ENCODE data around the gene SMIM36.
"Not testable (repeated sequence)": the region's sequence is repeated elsewhere in the genome, so short reads cannot be mapped to it uniquely, and the experiment has no call there.

The SMIM36 gene

DNA sequence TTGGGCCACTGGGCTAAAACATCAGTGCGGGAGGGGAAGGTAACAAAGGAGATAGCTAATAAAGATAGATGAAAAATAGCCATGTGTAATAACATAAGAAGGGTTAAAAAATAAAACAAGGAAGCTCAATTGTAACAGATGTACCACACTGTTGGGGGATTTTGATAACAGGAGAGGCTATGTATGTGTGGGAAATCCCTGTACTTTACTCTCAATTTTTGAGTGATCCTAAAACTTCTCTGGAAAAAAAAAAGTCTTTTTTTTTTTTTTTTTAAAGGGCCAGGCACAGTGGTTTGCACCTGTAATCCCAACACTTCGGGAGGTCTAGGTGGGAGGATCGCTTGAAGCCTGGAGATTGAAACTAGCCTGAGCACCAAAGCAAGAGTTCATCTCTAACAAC, 87.7 kb downstream of the SMIM36 start:
- no peak overlapping the region for H3K23ac ChIP-seq (ENCODE audit: low read length)
- H3K56ac ChIP-seq (ENCODE audit: low read length) = no peak overlapping the region
- no peak overlapping the region for H3K18ac ChIP-seq (ENCODE audit: low read length)
- H4K5ac ChIP-seq (ENCODE audit: low read length) = no peak overlapping the region
- no peak overlapping the region for H3K4me3 ChIP-seq (ENCODE audit: low read length)
- no peaks in the 10 kb centered on the region for H3K27me3 ChIP-seq (ENCODE audit: insufficient read depth, low read length, poor library complexity)
- no peak overlapping the region for H2BK120ac ChIP-seq (ENCODE audit: low read depth, low read length)
- no peak overlapping the region for H3K4me2 ChIP-seq (ENCODE audit: low read length)
- H3K27ac ChIP-seq (ENCODE audit: low read depth, low read length) = no peak overlapping the region
- H3K4ac ChIP-seq (ENCODE audit: low read depth, low read length) = no peak overlapping the region
- H3K4me1 ChIP-seq (ENCODE audit: control insufficient read depth, low read depth, low read length) = peaks cover 3% of the 10 kb centered on the region
- WGBS (ENCODE audit: extremely low coverage, insufficient coverage, low lambda C conversion rate) = no CpG with 5 or more reads among the region's 3 CpGs
- H3K36me3 ChIP-seq (ENCODE audit: control insufficient read depth, insufficient read depth, low read length) = no peaks in the 10 kb centered on the region
- peaks cover 17% of the 10 kb centered on the region for H3K79me2 ChIP-seq (ENCODE audit: control insufficient read depth, insufficient read depth, low read length)
- H2BK15ac ChIP-seq (replicated peaks; ENCODE audit: low read depth) = no peak overlapping the region
- no peak overlapping the region for H3K9ac ChIP-seq (ENCODE audit: low read length)
- H2AK5ac ChIP-seq (ENCODE audit: low read length) = no peak overlapping the region
- H4K8ac ChIP-seq (ENCODE audit: low read depth, low read length) = no peak overlapping the region
- H2BK5ac ChIP-seq (ENCODE audit: low read length) = no peak overlapping the region
- H3K79me1 ChIP-seq (ENCODE audit: low read length) = peaks cover 11% of the 10 kb centered on the region
- no peak for DNase-seq

DNA sequence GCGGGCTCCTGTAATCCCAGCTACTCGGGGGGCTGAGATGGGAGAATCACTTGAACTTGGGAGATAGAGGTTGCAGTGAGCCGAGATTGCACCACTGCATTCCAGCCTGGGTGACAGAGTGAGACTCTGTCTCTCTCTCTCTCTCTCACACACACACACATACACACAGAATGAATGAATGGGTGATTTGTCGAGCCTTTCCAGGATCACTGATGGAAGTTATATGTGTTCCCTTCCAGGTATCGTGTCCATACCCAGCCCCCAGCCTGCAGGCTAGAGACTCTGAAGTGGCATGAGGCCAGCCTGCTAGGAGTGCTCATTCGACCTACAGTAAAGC, 88.5 kb downstream of the SMIM36 start:
- not testable (repeated sequence) for H4K5ac ChIP-seq (ENCODE audit: low read length); H2AK5ac ChIP-seq (ENCODE audit: low read length); H4K8ac ChIP-seq (ENCODE audit: low read depth, low read length); H3K4me3 ChIP-seq (ENCODE audit: low read length); H3K56ac ChIP-seq (ENCODE audit: low read length); H2BK15ac ChIP-seq (replicated peaks; ENCODE audit: low read depth); H3K36me3 ChIP-seq (ENCODE audit: control insufficient read depth, insufficient read depth, low read length); H3K18ac ChIP-seq (ENCODE audit: low read length); H3K4me1 ChIP-seq (ENCODE audit: control insufficient read depth, low read depth, low read length); H2BK5ac ChIP-seq (ENCODE audit: low read length); H3K27ac ChIP-seq (ENCODE audit: low read depth, low read length); H2BK120ac ChIP-seq (ENCODE audit: low read depth, low read length); H3K4ac ChIP-seq (ENCODE audit: low read depth, low read length); H3K27me3 ChIP-seq (ENCODE audit: insufficient read depth, low read length, poor library complexity); H3K23ac ChIP-seq (ENCODE audit: low read length); H3K9ac ChIP-seq (ENCODE audit: low read length); H3K4me2 ChIP-seq (ENCODE audit: low read length); DNase-seq
- WGBS (ENCODE audit: extremely low coverage, insufficient coverage, low lambda C conversion rate) = no CpG with 5 or more reads among the region's 6 CpGs
- H3K79me2 ChIP-seq (ENCODE audit: control insufficient read depth, insufficient read depth, low read length) = peaks cover 24% of the 10 kb centered on the region
- H3K79me1 ChIP-seq (ENCODE audit: low read length) = peaks cover 15% of the 10 kb centered on the region

DNA sequence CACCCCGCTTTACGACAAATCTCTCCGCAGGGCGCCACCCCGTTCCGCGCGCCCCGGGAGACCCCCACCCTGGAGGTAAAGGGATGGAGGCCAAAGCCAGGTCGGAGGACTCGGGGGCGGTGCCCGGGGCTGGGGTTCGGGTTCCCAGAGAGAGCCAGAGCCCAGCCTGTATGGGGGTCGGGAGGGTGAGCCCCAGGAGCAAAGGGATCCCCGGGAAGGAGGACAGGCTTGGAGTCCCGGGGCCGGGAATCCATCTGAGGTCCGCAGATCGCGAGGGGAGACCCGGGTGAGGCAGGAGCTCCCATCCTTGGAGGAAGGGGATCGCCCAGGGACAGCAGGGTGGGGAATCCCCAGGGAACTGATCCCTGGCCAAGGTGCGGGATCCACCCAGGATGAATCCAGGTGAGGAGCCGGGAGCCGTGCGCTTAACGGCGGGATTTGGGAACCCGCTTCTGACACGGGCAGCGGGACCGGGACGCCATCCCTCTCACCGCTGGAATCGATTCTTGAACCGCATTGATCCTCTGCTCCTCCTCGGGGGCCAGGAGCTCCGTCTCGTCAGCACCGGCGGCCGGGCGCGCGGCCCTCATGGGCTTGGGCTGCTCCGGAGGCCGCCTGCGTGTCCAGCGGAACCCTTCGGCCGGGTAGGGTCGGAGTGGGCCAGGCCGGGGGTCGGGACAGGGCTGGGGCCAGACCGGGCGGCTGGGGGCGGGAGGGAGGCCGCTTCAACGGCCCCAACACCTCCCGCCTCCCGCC, 89.9 kb downstream of the SMIM36 start, which contains the start of gene MMD:
Gene MMD, minus strand, starts transcription at position 657 of the 756 bp plus-strand sequence. Its CDS starts 140 bp downstream, at position 517.
- Histone ChIP-seq H2BK5ac (ENCODE audit: low read length) (no peak within 1 kb of the TSS), H2BK15ac (replicated peaks; ENCODE audit: low read depth) (no peak within 1 kb of the TSS), H3K79me2 (ENCODE audit: control insufficient read depth, insufficient read depth, low read length) (peaks cover 37% of the 10 kb centered on the region), H3K56ac (ENCODE audit: low read length) (peak within 1 kb of the TSS; percentile 97), H4K8ac (ENCODE audit: low read depth, low read length) (no peak within 1 kb of the TSS), H3K4me1 (ENCODE audit: control insufficient read depth, low read depth, low read length) (peaks cover 3% of the 10 kb centered on the region), H3K4me3 (ENCODE audit: low read length) (peak within 1 kb of the TSS; percentile 89), H3K23ac (ENCODE audit: low read length) (peak within 1 kb of the TSS; percentile 6), H3K4me2 (ENCODE audit: low read length) (peak within 1 kb of the TSS; percentile 94), H4K5ac (ENCODE audit: low read length) (no peak within 1 kb of the TSS), H3K27me3 (ENCODE audit: insufficient read depth, low read length, poor library complexity) (no peaks in the 10 kb centered on the region), H3K79me1 (ENCODE audit: low read length) (peaks cover 21% of the 10 kb centered on the region), H2AK5ac (ENCODE audit: low read length) (no peak within 1 kb of the TSS), H3K9ac (ENCODE audit: low read length) (peak within 1 kb of the TSS; percentile 97), H2BK120ac (ENCODE audit: low read depth, low read length) (no peak within 1 kb of the TSS), H3K36me3 (ENCODE audit: control insufficient read depth, insufficient read depth, low read length) (no peaks in the 10 kb centered on the region), H3K18ac (ENCODE audit: low read length) (peak within 1 kb of the TSS; percentile 62), H3K27ac (ENCODE audit: low read depth, low read length) (peak within 1 kb of the TSS; percentile 83), H3K4ac (ENCODE audit: low read depth, low read length) (peak within 1 kb of the TSS; percentile 77)
- WGBS (ENCODE audit: extremely low coverage, insufficient coverage, low lambda C conversion rate) = no CpG with 5 or more reads among the region's 62 CpGs
- no peak for DNase-seq

DNA sequence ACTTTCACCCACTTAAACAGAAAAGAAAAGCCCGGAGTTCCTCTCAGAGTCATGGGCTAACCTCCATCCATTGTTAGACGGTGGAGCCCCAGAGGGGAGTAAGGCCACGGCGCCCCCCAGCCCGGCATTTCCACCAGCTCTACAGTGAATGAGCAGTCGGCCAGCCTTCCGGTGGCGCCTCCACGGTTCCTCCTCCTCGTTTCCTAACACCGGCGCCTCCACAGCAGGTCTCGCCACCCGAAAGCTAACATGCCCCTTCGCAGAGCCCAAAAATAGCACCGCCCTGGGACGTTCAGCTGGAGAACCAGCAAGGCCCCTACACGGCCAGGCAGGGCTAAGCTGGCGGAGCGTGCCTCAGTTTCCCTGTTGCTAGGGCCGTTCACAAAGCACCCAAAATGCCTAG, 90.5 kb downstream of the SMIM36 start:
- no peak overlapping the region for H4K5ac ChIP-seq (ENCODE audit: low read length)

DNA sequence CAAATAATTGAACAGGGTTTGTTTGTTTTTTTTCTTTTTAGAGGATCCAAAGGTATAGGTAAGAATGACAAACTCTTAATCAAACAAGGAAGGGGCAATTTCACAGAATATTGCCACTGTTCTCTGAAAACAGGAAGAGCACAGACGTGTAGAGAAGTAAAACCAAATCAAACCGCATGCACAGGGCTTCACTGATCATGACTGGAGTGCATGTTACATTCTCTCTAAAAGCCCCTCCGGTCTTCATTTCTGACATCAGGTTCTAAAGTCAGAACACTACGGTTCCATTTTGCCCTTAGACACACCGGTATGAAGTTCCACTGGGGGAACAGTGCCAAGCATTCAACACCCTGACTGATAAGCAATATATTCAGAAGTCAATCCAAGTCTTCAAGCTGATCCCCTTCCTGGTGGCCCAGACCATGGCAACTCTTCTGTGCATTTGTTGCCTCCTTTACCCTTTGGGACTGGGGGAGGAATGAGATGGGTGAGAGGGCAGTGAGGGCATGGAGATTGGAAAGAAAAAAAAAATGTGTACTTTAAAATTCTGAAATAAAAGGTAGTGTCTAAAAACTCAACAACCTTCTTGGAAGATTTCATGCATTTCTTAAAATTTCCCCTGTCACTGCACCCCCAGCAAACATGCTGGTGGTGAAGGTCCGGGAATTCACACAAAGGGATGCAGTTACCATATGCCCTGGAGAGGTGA, 91.0 kb downstream of the SMIM36 start:
- Histone ChIP-seq H3K18ac (ENCODE audit: low read length) (peak overlapping the region; percentile 62), H3K4me1 (ENCODE audit: control insufficient read depth, low read depth, low read length) (peaks cover 3% of the 10 kb centered on the region), H2BK120ac (ENCODE audit: low read depth, low read length) (no peak overlapping the region), H2BK15ac (replicated peaks; ENCODE audit: low read depth) (no peak overlapping the region), H3K79me2 (ENCODE audit: control insufficient read depth, insufficient read depth, low read length) (peaks cover 40% of the 10 kb centered on the region), H3K27ac (ENCODE audit: low read depth, low read length) (no peak overlapping the region), H3K56ac (ENCODE audit: low read length) (peak overlapping the region; percentile 97), H3K27me3 (ENCODE audit: insufficient read depth, low read length, poor library complexity) (no peaks in the 10 kb centered on the region), H3K36me3 (ENCODE audit: control insufficient read depth, insufficient read depth, low read length) (no peaks in the 10 kb centered on the region), H3K9ac (ENCODE audit: low read length) (peak overlapping the region; percentile 97), H4K8ac (ENCODE audit: low read depth, low read length) (no peak overlapping the region), H2BK5ac (ENCODE audit: low read length) (no peak overlapping the region), H3K4ac (ENCODE audit: low read depth, low read length) (no peak overlapping the region), H3K4me3 (ENCODE audit: low read length) (peak overlapping the region; percentile 89), H3K23ac (ENCODE audit: low read length) (no peak overlapping the region), H3K79me1 (ENCODE audit: low read length) (peaks cover 21% of the 10 kb centered on the region), H4K5ac (ENCODE audit: low read length) (no peak overlapping the region), H3K4me2 (ENCODE audit: low read length) (peak overlapping the region; percentile 94), H2AK5ac (ENCODE audit: low read length) (no peak overlapping the region)
- DNase-seq = no peak
- WGBS (ENCODE audit: extremely low coverage, insufficient coverage, low lambda C conversion rate) = no CpG with 5 or more reads among the region's 6 CpGs

More for the DNA sequence above, 90.5 kb downstream of the SMIM36 start:
- no CpG with 5 or more reads among the region's 21 CpGs for WGBS (ENCODE audit: extremely low coverage, insufficient coverage, low lambda C conversion rate)
- H3K4ac ChIP-seq (ENCODE audit: low read depth, low read length) = no peak overlapping the region
- H3K9ac ChIP-seq (ENCODE audit: low read length) = peak overlapping the region; percentile 97
- DNase-seq = peak; percentile 53
- no peak overlapping the region for H2BK5ac ChIP-seq (ENCODE audit: low read length)
- peak overlapping the region; percentile 97 for H3K56ac ChIP-seq (ENCODE audit: low read length)
- no peak overlapping the region for H2AK5ac ChIP-seq (ENCODE audit: low read length)
- H3K4me3 ChIP-seq (ENCODE audit: low read length) = peak overlapping the region; percentile 89
- peak overlapping the region; percentile 6 for H3K23ac ChIP-seq (ENCODE audit: low read length)
- peaks cover 21% of the 10 kb centered on the region for H3K79me1 ChIP-seq (ENCODE audit: low read length)
- H3K27ac ChIP-seq (ENCODE audit: low read depth, low read length) = no peak overlapping the region
- H3K79me2 ChIP-seq (ENCODE audit: control insufficient read depth, insufficient read depth, low read length) = peaks cover 40% of the 10 kb centered on the region
- H3K4me1 ChIP-seq (ENCODE audit: control insufficient read depth, low read depth, low read length) = peaks cover 3% of the 10 kb centered on the region
- H4K8ac ChIP-seq (ENCODE audit: low read depth, low read length) = no peak overlapping the region
- H3K18ac ChIP-seq (ENCODE audit: low read length) = peak overlapping the region; percentile 62
- no peak overlapping the region for H2BK120ac ChIP-seq (ENCODE audit: low read depth, low read length)
- no peak overlapping the region for H2BK15ac ChIP-seq (replicated peaks; ENCODE audit: low read depth)
- peak overlapping the region; percentile 94 for H3K4me2 ChIP-seq (ENCODE audit: low read length)
- H3K36me3 ChIP-seq (ENCODE audit: control insufficient read depth, insufficient read depth, low read length) = no peaks in the 10 kb centered on the region
- H3K27me3 ChIP-seq (ENCODE audit: insufficient read depth, low read length, poor library complexity) = no peaks in the 10 kb centered on the region

All from mesendoderm (in vitro differentiated cells).